GM19324 (cell line): Measurements from ENCODE around the gene NEB.
"Not testable (repeated sequence)": the region's sequence is repeated elsewhere in the genome, so short reads cannot be mapped to it uniquely, and the experiment has no call there.

Experiments
- ATAC-seq: cut with Tn5 transposase; IDR thresholded peaks from one replicate; pipeline ENCODE4 v1.9.1; 2021; ENCODE audit warnings: mild to moderate bottlenecking, moderate library complexity; ENCODE audit not compliant: unreplicated experiment, low FRiP score

The NEB gene

GRCh38 chr2:151570191-151570590 is 164.1 kb downstream of the NEB start:
- no peak for ATAC-seq

GRCh38 chr2:151569167-151569566 is 165.1 kb downstream of the NEB start:
- no peak for ATAC-seq

- ATAC-seq = no peak
Measured at GRCh38 chr2:151568501-151568900, 165.8 kb downstream of the NEB start.

GRCh38 chr2:151567006-151567405 is 167.3 kb downstream of the NEB start:
- no peak for ATAC-seq

GRCh38 chr2:151562398-151562797 is 171.9 kb downstream of the NEB start:
- no peak for ATAC-seq

- ATAC-seq = no peak
Measured at GRCh38 chr2:151560289-151560688, 174.0 kb downstream of the NEB start.

GRCh38 chr2:151559431-151559830 is 174.8 kb downstream of the NEB start:
- ATAC-seq = not testable (repeated sequence)

- ATAC-seq = not testable (repeated sequence)
Measured at GRCh38 chr2:151557883-151558282, 176.4 kb downstream of the NEB start.

- ATAC-seq = no peak
Measured at GRCh38 chr2:151556121-151556520, 178.2 kb downstream of the NEB start.

- ATAC-seq = no peak
Measured at GRCh38 chr2:151552287-151552686, 182.0 kb downstream of the NEB start.

GRCh38 chr2:151551556-151551955 is 182.7 kb downstream of the NEB start:
- ATAC-seq = no peak

GRCh38 chr2:151549191-151549590 is 185.1 kb downstream of the NEB start:
- no peak for ATAC-seq

- ATAC-seq = no peak
Measured at GRCh38 chr2:151544449-151544848, 189.8 kb downstream of the NEB start.

GRCh38 chr2:151543876-151544275 is 190.4 kb downstream of the NEB start:
- no peak for ATAC-seq

- no peak for ATAC-seq
Measured at GRCh38 chr2:151534001-151534400, 200.3 kb downstream of the NEB start.

- ATAC-seq = no peak
Measured at GRCh38 chr2:151533127-151533526, 201.1 kb downstream of the NEB start.

GRCh38 chr2:151526572-151527090 is 207.6 kb downstream of the NEB start:
- no peak for ATAC-seq

- no peak for ATAC-seq
Measured at GRCh38 chr2:151525821-151526373, 208.4 kb downstream of the NEB start.

GRCh38 chr2:151523850-151524249 is 210.4 kb downstream of the NEB start:
- no peak for ATAC-seq

GRCh38 chr2:151522556-151522955 is 211.7 kb downstream of the NEB start:
- ATAC-seq = no peak

GRCh38 chr2:151520976-151521375 is 213.3 kb downstream of the NEB start:
- no peak for ATAC-seq

- no peak for ATAC-seq
Measured at GRCh38 chr2:151518802-151519201, 215.5 kb downstream of the NEB start.

- no peak for ATAC-seq
Measured at GRCh38 chr2:151508519-151508918, 225.8 kb downstream of the NEB start.
